ENCODE results near the gene DPH1.
A peak's percentile ranks its signal among the peaks of the same experiment; 100 is the strongest.
"Not testable (repeated sequence)": the region's sequence is repeated elsewhere in the genome, so short reads cannot be mapped to it uniquely, and the experiment has no call there.

The DPH1 gene

GRCh38 chr17:2029911-2030778 lies at the start of gene DPH1:
DPH1 (plus strand) TSS chr17:2030153; CDS start chr17:2030170, 17 bp downstream.
- DNase-seq (ENCODE audit: low read depth in 3 of 3): peak; percentile 76 to 82 (median 78)

DNA sequence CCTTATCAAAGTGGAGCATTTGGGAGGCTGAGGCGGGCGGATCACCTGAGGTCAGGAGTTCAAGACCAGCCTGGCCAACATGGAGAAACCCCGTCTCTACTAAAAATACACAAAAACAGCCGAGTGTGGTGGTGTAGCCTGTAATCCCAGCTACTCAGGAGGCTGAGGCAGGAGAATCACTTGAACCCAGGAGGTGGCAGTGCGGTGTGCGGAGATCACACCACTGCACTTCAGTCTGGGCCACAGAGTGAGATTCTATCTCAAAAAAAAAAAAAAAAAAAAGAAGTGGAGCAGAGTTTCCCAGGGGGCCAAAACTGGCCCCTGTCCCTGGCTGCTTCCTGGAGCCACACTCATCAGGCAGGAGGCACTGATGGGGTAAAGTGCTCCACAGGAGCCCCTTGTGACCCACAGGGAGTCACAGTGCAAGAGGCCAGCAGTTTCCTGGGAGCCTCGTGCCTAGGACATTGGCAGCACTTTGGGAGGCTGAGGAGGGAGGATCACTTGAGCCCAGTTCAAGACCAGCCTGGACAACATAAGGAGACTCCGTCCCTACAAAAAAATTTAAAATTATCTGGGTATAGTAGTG lies 49.2 kb upstream of the DPH1 start:
- DNase-seq (ENCODE audit: low read depth in 3 of 3): no peak

DNA sequence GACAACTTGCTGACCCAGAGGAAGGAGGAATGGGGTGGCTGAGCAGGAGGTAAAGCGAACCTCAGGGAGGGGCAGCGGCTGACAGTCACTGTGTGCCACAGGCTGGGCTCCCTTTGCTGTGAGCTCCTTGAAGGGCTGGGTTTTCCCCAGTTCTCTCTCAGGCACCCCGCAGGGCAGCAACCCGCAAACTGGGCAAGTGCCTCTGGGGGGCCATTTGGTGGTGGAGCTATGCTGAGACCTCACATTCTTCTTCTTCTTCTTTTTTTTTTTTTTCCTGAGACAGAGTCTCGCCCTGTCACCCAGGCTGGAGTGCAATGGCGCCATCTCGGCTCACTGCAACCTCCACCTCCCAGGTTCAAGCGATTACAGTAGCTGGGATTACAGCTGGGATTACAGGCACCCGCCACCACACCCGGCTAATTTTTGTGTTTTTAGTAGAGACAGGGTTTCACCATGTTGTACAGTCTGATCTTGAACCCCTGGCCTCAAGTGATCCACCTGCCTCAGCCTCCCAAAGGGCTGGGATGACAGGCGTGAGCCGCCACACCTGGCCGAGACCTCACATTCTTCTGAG lies 47.1 kb upstream of the DPH1 start:
- not testable (repeated sequence) for DNase-seq (ENCODE audit: low read depth in 3 of 3)

GRCh38 chr17:1985093-1985492 lies 44.9 kb upstream of the DPH1 start:
- no peak for DNase-seq (ENCODE audit: low read depth in 3 of 3)

DNA sequence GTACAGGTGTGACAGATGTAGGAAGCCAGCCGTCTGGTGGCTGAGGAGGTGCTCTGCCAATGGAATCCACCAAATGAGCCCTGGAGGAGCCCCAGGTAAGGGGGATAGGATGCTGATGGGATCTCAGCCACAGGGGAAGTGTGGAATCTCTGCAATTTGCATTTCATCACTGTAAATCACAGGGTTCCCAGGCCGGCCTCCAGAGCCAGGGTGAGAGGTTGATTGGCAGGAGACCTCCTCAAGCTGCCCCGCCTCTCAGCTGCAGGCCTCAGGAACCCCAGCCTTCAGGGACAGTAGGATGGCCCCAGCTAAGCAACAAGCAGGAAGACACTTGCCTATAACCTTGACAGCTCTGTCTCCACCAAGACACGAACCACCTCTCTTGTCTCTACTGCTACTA lies 44.3 kb upstream of the DPH1 start:
- no peak for DNase-seq (ENCODE audit: low read depth in 3 of 3)

DNA sequence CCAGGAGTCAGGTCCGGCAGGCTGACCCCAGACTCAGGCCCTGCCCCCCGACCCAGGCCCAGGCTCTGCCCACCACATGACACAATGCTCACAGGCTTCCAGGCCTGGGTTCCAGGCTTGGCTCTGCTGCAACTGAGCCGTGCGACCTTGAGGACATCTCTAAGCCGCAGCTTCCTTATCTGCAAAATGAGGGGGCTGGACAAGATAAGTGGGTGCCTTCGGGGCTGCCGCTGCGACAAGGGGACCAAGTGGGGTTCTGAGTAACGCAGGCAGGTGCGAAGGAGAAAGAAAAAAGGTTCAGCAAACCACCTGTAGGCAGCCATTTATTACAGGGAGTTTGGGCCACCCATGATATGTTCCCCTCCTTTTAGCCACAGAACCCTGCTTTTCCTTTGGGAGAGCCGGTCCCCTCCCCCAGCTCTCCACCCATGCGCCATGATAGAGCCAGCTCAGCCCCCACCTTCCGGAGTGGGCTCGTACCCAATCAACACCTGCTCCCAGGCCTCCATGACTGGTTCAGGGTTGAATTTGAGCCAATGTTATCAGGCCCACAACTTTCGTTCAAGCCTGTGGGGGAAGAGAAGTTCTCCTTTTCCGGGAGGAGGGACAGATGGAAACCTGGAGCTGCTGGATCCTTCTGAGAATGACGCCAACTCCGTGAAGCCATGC lies 43.0 kb upstream of the DPH1 start:
- no peak for DNase-seq (ENCODE audit: low read depth in 3 of 3)

- DNase-seq (ENCODE audit: low read depth in 3 of 3): no peak
Observed at GRCh38 chr17:1989135-1989534, 40.8 kb upstream of the DPH1 start.

DNA sequence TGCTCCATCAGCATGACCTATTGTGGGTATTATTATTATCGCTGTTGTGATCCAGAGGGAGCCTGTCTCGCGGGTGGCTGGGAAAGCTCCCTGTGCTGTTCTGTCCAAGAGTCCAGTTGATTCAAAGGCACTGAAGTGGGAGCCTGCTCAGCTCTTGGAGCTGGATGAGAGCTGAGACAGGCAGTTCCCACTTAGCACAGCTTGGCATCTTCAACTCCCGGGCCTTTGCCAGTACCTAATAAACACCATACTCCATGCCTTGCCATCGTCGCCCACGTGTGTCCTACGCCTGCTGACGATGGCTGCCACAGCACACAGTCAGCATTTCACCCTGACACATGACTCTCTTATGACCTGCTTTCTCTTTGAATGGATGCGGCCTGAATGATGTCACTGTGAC lies 37.4 kb upstream of the DPH1 start:
- no peak for DNase-seq (ENCODE audit: low read depth in 3 of 3)

DNA sequence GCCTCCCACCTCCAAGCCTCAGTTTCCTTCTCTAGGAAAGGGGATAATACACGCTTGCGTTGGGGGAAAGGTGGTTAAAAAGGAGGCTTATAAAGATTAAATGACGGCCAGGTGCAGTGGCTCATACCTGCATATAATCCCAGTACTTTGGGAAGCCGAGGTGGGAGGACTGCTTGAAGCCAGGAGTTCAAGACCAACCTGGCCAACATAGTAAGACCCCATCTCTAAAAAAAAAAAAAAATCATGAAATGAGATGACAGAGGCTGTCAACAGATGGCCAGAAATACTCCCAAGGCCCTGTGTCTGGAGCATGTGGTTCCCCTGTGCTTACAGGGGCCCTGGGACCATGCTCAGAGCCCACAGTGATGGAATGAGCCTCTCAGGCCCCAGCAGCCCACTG lies 35.2 kb upstream of the DPH1 start:
- DNase-seq (ENCODE audit: low read depth in 3 of 3): no peak

- DNase-seq (ENCODE audit: low read depth in 3 of 3): no peak
Observed at GRCh38 chr17:1995321-1995892, 34.5 kb upstream of the DPH1 start.

GRCh38 chr17:1995907-1996799 lies 33.8 kb upstream of the DPH1 start:
- DNase-seq (ENCODE audit: low read depth in 3 of 3): no peak

GRCh38 chr17:1996800-1997288 lies 33.1 kb upstream of the DPH1 start:
- DNase-seq (ENCODE audit: low read depth in 3 of 3): no peak

- DNase-seq (ENCODE audit: low read depth in 3 of 3): no peak
Observed at GRCh38 chr17:1997289-1997926, 32.5 kb upstream of the DPH1 start.

DNA sequence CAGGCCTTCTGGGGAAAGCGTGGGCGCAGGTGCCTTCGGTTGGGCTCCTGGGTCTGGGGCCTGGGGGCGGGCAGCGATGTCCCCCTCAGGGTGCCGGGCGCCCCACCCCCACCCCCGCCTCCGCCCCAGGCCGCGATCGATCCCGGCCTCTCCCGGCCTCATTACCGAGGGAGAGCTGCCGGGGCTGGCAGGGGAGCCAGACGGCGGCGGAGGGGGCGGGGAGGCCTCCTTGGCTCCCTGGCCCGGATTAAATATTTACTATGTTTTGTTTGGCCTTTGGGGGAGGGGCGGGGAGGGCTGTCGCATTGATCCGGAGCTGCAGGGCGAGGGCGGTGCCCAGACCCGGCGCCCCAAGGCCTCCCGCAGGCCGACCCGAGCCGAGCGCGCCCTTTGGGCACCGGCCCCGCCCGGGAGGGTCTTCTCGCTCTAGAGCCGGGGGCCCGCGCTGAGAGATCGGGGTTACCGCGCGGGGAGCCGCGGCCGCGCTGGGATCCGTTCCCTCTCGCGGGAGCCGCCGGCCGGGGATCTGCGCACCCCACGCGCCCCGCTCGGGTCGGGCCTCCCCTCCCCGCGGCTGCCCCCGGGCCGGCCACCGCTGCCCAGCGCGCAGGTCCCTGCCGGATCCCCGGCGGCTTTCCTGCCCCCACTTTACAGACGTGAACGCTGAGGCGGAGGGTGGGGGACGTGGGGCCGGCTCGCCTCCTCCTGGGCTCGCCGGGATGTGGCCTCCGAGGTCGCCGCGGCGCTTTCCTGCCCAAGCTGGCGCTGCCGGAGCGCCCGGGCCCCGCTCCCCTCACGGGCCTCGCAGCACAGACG lies 31.8 kb upstream of the DPH1 start:
- DNase-seq (ENCODE audit: low read depth in 3 of 3): no peak

- DNase-seq (ENCODE audit: low read depth in 3 of 3): no peak
Observed at GRCh38 chr17:1999557-2000251, 30.2 kb upstream of the DPH1 start.

DNA sequence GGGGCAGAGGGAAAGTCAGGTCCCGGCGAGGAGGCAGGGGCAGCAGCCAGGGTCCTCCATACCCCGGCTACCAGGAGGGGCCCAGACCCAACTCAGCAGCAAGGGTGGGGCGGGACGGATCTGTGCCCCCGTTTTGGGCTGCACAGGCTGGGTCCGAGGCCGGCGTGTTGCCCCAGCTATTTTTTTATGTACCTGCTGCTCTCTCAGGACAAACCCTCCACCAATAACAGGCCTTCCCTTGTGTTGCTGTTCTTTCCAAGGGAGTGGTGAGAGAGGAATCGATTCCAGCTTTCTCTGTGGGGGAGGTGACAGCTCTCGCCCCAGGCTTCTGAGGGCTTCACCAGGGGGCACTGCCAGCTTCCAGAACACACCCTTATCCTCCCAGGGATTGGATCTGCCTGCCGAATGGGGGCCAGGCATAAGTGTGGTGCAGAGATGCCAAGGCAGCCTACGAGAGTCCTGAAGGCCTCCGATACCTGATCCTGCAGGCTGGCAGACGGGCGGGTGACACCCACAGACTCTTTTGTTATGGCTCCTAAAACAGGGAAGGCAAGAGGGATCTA lies 27.1 kb upstream of the DPH1 start:
- DNase-seq (ENCODE audit: low read depth in 3 of 3): no peak

DNA sequence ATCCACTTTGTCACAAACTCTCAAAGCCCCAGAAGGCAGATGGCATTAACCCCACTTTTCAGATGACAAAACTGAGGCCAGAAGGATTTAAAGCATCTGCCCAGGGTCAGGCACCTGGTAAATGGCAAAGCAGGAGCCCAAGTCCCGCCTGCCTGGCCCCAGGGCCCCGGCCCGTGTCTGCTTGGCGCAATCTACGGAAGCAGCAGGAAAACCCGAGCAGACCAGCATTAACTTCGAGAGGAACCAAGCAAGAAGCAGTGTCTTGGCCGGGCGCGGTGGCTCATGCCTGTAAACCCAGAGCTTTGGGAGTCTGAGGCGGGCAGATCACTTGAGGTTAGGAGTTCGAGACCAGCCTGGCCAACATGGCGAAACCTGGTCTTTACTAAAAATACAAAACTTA lies 26.4 kb upstream of the DPH1 start:
- no peak for DNase-seq (ENCODE audit: low read depth in 3 of 3)

DNA sequence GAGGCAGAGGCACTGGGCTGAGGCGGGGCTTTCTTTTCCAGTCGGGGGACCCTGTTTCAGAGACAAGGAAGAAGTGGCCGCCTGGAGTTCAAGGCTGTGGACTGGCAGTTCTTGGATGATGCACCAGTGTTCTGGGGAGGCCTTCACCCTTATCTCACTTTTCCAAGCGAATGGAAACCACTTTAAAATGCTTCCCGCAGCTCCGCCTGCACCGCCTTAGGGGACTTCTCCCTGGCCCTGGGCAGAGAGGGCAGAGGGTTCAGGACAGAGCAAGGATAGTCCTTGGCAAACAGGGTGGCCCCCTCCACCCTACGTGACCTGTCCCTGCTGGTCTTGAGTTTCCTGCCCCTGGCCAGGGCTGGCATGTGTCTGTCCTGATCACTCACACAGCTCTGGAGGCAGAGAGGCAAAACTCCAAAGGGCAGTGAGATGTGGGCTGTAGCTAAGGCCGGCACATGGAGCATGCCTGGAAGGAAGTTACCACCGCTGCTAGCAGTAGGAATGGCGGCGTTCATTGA lies 25.5 kb upstream of the DPH1 start:
- no peak for DNase-seq (ENCODE audit: low read depth in 3 of 3)
